Limb (tissue), 2 donors: ENCODE measurements around the gene PDYN.
"Not testable (repeated sequence)": the region's sequence is repeated elsewhere in the genome, so short reads cannot be mapped to it uniquely, and the experiment has no call there.

Experiments
- DNase-seq, 2 donors: peaks; one replicate each; pipeline ENCODE4 v3.0.0-alpha.2; 2016; ENCODE audit errors: extremely low spot score in 2 of 2

PDYN gene

GRCh38 chr20:1993986-1994385 is at the start of gene PDYN:
PDYN (minus strand) TSS chr20:1994058; CDS start chr20:1983084, 10,974 bp downstream.
- no peak for DNase-seq

DNA sequence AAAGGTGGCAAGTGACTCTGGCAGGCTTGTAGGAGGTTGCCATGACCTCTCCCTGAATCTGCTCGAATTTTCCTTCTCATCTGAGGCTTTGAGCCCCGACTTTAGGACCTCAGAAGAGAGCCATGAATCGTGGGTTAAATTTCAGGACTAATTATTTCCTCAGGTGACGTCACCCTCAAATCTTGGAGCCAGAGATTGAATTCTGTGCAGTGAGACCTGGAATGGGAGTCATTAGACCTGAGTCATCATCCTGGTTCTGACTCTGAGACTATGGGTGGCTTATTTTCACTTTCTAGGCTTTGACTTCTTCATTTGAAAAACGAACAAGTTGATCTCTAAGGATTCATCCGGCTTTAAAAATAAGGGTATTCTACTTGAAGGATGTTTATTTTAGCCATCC is 48.5 kb upstream of the PDYN start:
- no peak for DNase-seq

GRCh38 chr20:2038161-2038560 is 44.3 kb upstream of the PDYN start:
- DNase-seq = no peak

DNA sequence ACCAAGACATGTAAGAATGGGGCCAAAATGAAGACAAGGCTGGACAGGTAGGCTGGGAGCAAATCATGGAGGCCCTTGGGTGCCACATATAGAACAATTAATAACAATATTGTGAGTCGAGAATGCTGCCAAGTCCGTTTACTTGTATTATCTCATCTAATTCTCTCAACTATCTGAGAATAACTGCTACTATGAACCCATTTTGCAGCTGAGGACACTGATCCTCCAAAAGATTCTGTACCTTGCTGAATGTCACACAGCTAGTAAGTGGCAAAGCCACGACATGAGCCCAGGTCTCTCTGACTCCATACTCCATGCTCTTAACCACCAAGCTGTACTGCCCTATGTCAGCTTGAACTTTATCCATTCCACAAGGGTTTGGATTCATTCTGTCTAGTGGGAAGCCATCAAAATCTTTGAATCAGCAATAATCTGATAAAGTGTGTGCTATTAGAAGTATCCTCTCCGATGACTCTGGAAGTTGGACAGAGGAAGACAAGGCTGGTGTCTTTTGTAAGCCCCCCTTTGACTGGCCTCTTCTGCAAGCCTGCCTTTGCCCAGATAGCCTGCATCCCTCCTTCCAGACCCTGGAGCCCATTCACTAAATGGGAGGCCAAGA is 43.5 kb upstream of the PDYN start:
- no peak for DNase-seq

- DNase-seq = not testable (repeated sequence)
These were observed 42.5 kb upstream of the PDYN start for GRCh38 chr20:2036357-2036756.

- no peak for DNase-seq
These were observed 38.3 kb upstream of the PDYN start for GRCh38 chr20:2032168-2032567.

- no peak for DNase-seq
These were observed 32.7 kb upstream of the PDYN start for GRCh38 chr20:2026514-2026913.

- no peak for DNase-seq
These were observed 32.1 kb upstream of the PDYN start for GRCh38 chr20:2026004-2026403.

GRCh38 chr20:2023151-2023550 is 29.3 kb upstream of the PDYN start:
- DNase-seq = no peak

- DNase-seq = no peak
These were observed 28.3 kb upstream of the PDYN start for GRCh38 chr20:2022163-2022562.

- no peak for DNase-seq
These were observed 16.7 kb upstream of the PDYN start for GRCh38 chr20:2010533-2010932.

DNA sequence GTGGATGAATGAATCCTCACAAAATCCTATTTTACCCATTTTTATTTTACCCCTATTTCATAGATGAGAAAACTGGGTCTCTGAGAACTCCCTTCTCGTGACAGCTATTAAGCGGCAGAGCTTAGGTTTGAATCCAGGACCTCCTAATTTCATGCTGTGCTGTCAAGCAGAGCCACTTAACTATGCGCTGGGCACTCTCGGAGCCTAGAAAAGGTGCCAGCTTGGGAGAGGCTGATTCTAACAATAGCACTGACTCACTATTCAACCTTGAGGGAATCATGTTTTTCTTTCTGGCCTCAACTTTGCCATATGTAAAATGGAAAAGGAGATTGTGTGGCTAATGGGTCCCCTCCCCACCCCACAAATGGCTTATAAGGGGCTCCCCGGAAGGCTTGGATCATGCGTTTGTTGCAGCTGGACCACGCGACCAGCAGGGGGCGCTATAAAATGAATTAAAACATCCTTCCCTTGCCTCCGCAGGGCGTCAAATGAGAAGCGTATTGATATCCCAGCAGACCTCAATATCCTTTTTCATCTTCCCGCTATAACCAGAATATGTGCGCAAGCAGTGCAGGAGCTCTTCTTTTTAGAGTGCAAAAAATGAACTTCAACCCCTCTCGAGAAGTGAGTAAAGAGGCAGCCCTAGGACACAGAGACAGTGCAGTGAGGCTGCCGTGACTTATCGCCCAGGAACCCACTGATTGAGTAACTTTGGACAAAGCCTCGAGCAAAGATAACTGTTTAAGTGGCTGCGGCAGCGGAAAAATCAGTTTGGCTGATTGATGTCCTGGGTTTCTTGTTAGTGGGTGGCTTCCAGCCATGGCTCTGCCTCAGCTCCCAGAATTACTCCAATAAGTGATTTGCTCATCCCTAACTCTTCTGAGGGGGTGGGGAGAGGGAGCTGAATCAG is 12.8 kb upstream of the PDYN start:
- DNase-seq = peak in 1 of 2 donors; percentile 37

- DNase-seq = peak; percentile 30 to 85
These were observed 12.1 kb upstream of the PDYN start for GRCh38 chr20:2005831-2006426.

- no peak for DNase-seq
These were observed 11.5 kb upstream of the PDYN start for GRCh38 chr20:2005359-2005758.

GRCh38 chr20:2004171-2004570 is 10.3 kb upstream of the PDYN start:
- DNase-seq = no peak

- peak in 1 of 2 donors; percentile 0 for DNase-seq
These were observed 8.5 kb upstream of the PDYN start for GRCh38 chr20:2002365-2002764.

DNA sequence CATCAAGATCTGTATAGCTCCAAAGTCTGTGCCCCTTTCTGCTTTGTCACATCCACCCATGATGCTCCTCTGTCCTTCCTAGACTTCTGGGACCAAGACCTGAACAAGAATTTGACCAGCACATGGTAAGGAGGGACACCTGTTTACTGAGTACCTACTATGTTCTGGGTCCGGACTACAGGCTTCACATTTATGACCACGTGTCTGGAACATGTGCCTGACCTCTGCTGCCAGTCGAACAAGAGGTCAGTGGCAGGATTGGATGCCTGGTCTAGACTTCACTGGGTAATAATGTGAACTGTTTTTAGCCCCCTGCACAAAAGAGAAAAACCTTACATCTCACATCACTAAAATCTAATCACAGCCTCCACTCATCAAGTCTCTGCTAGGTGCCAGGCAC is 7.3 kb upstream of the PDYN start:
- DNase-seq = no peak

- no peak for DNase-seq
These were observed 6.4 kb upstream of the PDYN start for GRCh38 chr20:2000285-2000684.

GRCh38 chr20:1998715-1999114 is 4.9 kb upstream of the PDYN start:
- DNase-seq = no peak

DNA sequence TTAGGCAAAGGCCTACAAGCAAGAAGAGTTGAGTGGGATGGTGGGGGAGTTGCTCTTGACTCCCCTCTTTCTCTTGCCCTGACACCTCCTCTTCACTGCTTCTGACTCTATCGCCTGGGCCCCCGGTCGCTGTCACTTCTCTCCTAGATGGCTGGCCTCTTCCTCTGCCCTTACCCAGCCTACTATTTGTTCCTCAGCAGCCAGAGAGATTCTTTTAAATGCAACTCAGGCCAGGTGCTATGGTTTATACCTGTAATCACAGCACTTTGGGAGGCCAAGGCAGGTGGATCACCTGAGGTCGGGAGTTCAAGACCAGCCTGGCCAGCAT is 4.3 kb upstream of the PDYN start:
- DNase-seq = no peak

GRCh38 chr20:1997483-1998192 is 3.8 kb upstream of the PDYN start:
- peak in 1 of 2 donors; percentile 9 for DNase-seq
